ENCODE measurements around the gene ACTR10. TPM values are rescaled to one million over a fixed set of nuclear protein-coding genes. Genes with fewer than 3 reads are reported as not detected.
A peak's percentile ranks its signal among the peaks of the same experiment; 100 is the strongest.

The ACTR10 gene
- total and polyA plus RNA-seq, 10 donors: 42.0 to 74.5 (median 55.8) TPM

- Histone ChIP-seq H3K36me3 (no peaks in the 10 kb centered on the region), H3K9me3 (no peaks in the 10 kb centered on the region), H3K27ac (peak within 1 kb of the TSS in 4 of 8 donors; percentile 14 to 51 (median 46)), H3K27me3 (replicated peaks in 1 of 7) (peaks cover 0 to 86% (median 18%) of the 10 kb centered on the region in 7 donors), H3K4me3 (peak within 1 kb of the TSS; percentile 58 to 93 (median 81)), H3K4me1 (peaks cover 8 to 25% (median 16%) of the 10 kb centered on the region in 6 donors)
- 1 to 3% (median 1%) methylated on average over 19 to 70 of the region's 70 CpGs for WGBS, 5 donors
- intact Hi-C loops (cut with DNase I; ENCODE audit: low total_unique reads): no loop called here
- TF ChIP-seq POLR2A (IDR thresholded peaks at IDR 0.05) (no peak), POLR2AphosphoS5 (IDR thresholded peaks at IDR 0.05) (peak in 2 of 3 donors; percentile 65 to 80), CTCF (IDR thresholded peaks at IDR 0.05 in 8 of 11, conservative IDR thresholded peaks at IDR 0.05 in 3 of 11) (peak in 2 of 11 experiments; percentile 25 to 32)
- peak; percentile 89 for DNase-seq
Observed at GRCh38 chr14:58152014-58152857, 47.7 kb upstream of the ACTR10 start, which contains the start of gene ARMH4. TSS of gene ARMH4 (minus strand) at chr14:58152213. CDS start at chr14:58139358, 12,855 bp downstream.

- no peak overlapping the region for H3K4me3 ChIP-seq
- H3K4me1 ChIP-seq: no peaks in the 10 kb centered on the region
- TF ChIP-seq POLR2AphosphoS5 (IDR thresholded peaks at IDR 0.05) (no peak), CTCF (IDR thresholded peaks at IDR 0.05 in 8 of 11, conservative IDR thresholded peaks at IDR 0.05 in 3 of 11) (no peak), POLR2A (IDR thresholded peaks at IDR 0.05) (no peak)
- H3K9me3 ChIP-seq: no peaks in the 10 kb centered on the region
- peaks cover 0 to 11% (median 0%) of the 10 kb centered on the region in 7 donors for H3K27me3 ChIP-seq (replicated peaks in 1 of 7)
- intact Hi-C loops (cut with DNase I; ENCODE audit: low total_unique reads): no loop called here
- no peak overlapping the region for H3K27ac ChIP-seq
- no peak for DNase-seq
- no peaks in the 10 kb centered on the region for H3K36me3 ChIP-seq
Observed at GRCh38 chr14:58160561-58160960, 39.4 kb upstream of the ACTR10 start.

GRCh38 chr14:58166005-58166983, 33.7 kb upstream of the ACTR10 start:
- TF ChIP-seq CTCF (IDR thresholded peaks at IDR 0.05 in 8 of 11, conservative IDR thresholded peaks at IDR 0.05 in 3 of 11) (peak; percentile 17 to 89 (median 77)), POLR2A (IDR thresholded peaks at IDR 0.05) (no peak), POLR2AphosphoS5 (IDR thresholded peaks at IDR 0.05) (no peak)
- Histone ChIP-seq H3K27ac (no peak overlapping the region), H3K4me1 (peaks cover 0 to 6% (median 2%) of the 10 kb centered on the region in 6 donors), H3K9me3 (no peaks in the 10 kb centered on the region), H3K4me3 (no peak overlapping the region), H3K27me3 (replicated peaks in 1 of 7) (no peaks in the 10 kb centered on the region), H3K36me3 (no peaks in the 10 kb centered on the region)
- intact Hi-C loops (cut with DNase I; ENCODE audit: low total_unique reads): no loop called here
- peak; percentile 92 for DNase-seq
- WGBS, 5 donors: 30 to 42% (median 35%) methylated on average over 10 of the region's 10 CpGs

Measured in spleen (tissue), 11 donors.